Measurements from ENCODE around the gene C1orf35.

The C1orf35 gene

GRCh38 chr1:228064296-228064695 is 38.8 kb downstream of the C1orf35 start:
- in situ Hi-C loops (cut with MboI; ENCODE audit: low pct_unique_long_range_greater_than_20kb, low sequenced_read_pairs, unreplicated experiment): no loop called here
- TF ChIP-seq CTCF (IDR thresholded peaks at IDR 0.05; ENCODE audit: extremely low read depth, insufficient read depth, missing control alignments): no peak
- no peak for DNase-seq (ENCODE audit: low spot score)

- DNase-seq (ENCODE audit: low spot score): no peak
- in situ Hi-C loops (cut with MboI; ENCODE audit: low pct_unique_long_range_greater_than_20kb, low sequenced_read_pairs, unreplicated experiment): no loop called here
- no peak for TF ChIP-seq CTCF (IDR thresholded peaks at IDR 0.05; ENCODE audit: extremely low read depth, insufficient read depth, missing control alignments)
Measured at GRCh38 chr1:228063251-228064191, 39.6 kb downstream of the C1orf35 start.

- TF ChIP-seq CTCF (IDR thresholded peaks at IDR 0.05; ENCODE audit: extremely low read depth, insufficient read depth, missing control alignments): no peak
- in situ Hi-C loops (cut with MboI; ENCODE audit: low pct_unique_long_range_greater_than_20kb, low sequenced_read_pairs, unreplicated experiment): no loop called here
- DNase-seq (ENCODE audit: low spot score): no peak
Measured at GRCh38 chr1:228062812-228063211, 40.3 kb downstream of the C1orf35 start.

- no peak for DNase-seq (ENCODE audit: low spot score)
- in situ Hi-C loops (cut with MboI; ENCODE audit: low pct_unique_long_range_greater_than_20kb, low sequenced_read_pairs, unreplicated experiment): no loop called here
- TF ChIP-seq CTCF (IDR thresholded peaks at IDR 0.05; ENCODE audit: extremely low read depth, insufficient read depth, missing control alignments): no peak
Measured at GRCh38 chr1:228062085-228062791, 40.9 kb downstream of the C1orf35 start.

- in situ Hi-C loops (cut with MboI; ENCODE audit: low pct_unique_long_range_greater_than_20kb, low sequenced_read_pairs, unreplicated experiment): no loop called here
- TF ChIP-seq CTCF (IDR thresholded peaks at IDR 0.05; ENCODE audit: extremely low read depth, insufficient read depth, missing control alignments): no peak
- no peak for DNase-seq (ENCODE audit: low spot score)
Measured at GRCh38 chr1:228061411-228062084, 41.6 kb downstream of the C1orf35 start.

GRCh38 chr1:228060458-228061190 is 42.5 kb downstream of the C1orf35 start:
- in situ Hi-C loops (cut with MboI; ENCODE audit: low pct_unique_long_range_greater_than_20kb, low sequenced_read_pairs, unreplicated experiment): no loop called here
- no peak for DNase-seq (ENCODE audit: low spot score)
- TF ChIP-seq CTCF (IDR thresholded peaks at IDR 0.05; ENCODE audit: extremely low read depth, insufficient read depth, missing control alignments): no peak

All from GM13977 (cell line).